HK-2 (cell line): Measurements from ENCODE around the gene ERFL.
"Not testable (repeated sequence)": the region's sequence is repeated elsewhere in the genome, so short reads cannot be mapped to it uniquely, and the experiment has no call there.

Source experiments
- DNase-seq: peaks from one replicate; pipeline ENCODE4 v3.0.0-alpha.2; 2018; ENCODE audit not compliant: unreplicated experiment

Gene ERFL

GRCh38 chr19:41941410-41942202 lies 13.4 kb upstream of the ERFL start:
- no peak for DNase-seq

GRCh38 chr19:41940731-41941409 lies 12.6 kb upstream of the ERFL start:
- no peak for DNase-seq

- peak; percentile 51 for DNase-seq
These were observed 11.8 kb upstream of the ERFL start for GRCh38 chr19:41939861-41940730.

GRCh38 chr19:41939209-41939608 lies 11.0 kb upstream of the ERFL start:
- DNase-seq: not testable (repeated sequence)

GRCh38 chr19:41937525-41938468 lies 9.5 kb upstream of the ERFL start:
- no peak for DNase-seq

GRCh38 chr19:41936961-41937360 lies 8.7 kb upstream of the ERFL start:
- no peak for DNase-seq

GRCh38 chr19:41936416-41936850 lies 8.2 kb upstream of the ERFL start:
- peak; percentile 43 for DNase-seq

- no peak for DNase-seq
These were observed 7.6 kb upstream of the ERFL start for GRCh38 chr19:41935760-41936415.

GRCh38 chr19:41934849-41935374 lies 6.7 kb upstream of the ERFL start:
- peak; percentile 74 for DNase-seq

- no peak for DNase-seq
These were observed 5.6 kb upstream of the ERFL start for GRCh38 chr19:41933693-41934426.

- DNase-seq: no peak
These were observed 4.6 kb upstream of the ERFL start for GRCh38 chr19:41932720-41933332.

- DNase-seq: no peak
These were observed 4.0 kb upstream of the ERFL start for GRCh38 chr19:41932259-41932719.

- no peak for DNase-seq
These were observed 2.8 kb upstream of the ERFL start for GRCh38 chr19:41930926-41931592.

- no peak for DNase-seq
These were observed 2.1 kb upstream of the ERFL start for GRCh38 chr19:41930322-41930722.

GRCh38 chr19:41929536-41930071 lies 1.4 kb upstream of the ERFL start:
- DNase-seq: no peak

- DNase-seq: no peak
These were observed 696 bp upstream of the ERFL start for GRCh38 chr19:41928754-41929535.

- DNase-seq: no peak
These were observed 604 bp downstream of the ERFL start for GRCh38 chr19:41927497-41928192.
